ENCODE measurements around the gene SNX18.

Gene SNX18

DNA sequence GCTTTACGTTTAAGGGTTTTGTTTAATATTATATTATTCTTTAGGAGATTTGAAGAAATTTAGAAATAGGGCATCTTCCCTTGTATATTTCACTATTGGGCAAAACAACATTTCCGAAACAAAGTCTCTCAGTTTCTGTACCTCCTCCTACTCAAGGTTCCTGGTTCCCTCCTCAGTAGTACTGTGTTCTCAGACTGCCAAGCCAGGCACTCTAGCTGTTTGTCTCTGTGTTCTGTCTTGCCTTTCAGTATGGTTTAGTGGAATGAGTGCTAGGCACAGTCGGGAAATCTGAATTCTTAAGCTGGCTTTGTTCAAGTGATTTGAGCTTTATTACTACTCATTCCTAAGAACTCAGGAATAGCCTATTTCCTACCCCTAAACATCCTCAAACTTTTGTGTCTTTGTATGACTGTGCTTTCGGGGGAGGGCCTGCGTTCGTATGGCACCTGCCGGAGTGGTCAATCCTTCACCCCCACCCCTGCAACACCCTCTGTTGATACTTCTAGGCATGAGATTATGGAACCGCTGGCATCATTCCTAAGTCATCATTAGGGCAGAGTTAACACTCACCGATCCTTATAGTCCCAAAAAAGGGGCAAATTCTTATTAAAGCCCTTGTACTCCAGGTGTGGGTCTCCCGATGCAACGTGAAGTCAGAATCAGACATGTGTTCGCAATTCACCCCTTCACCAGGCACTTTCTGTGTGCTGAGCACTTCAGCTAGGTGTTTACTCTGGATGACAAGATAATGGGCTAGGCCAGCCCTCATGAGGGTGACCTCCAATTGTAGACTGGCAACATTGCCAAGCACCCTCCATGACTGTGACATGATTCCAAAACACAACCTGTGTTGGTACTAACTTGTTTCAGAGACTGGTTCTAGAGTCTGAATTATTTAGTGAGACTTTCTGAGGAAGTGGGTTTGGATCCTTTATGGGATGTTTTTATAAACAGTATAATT lies 24.5 kb downstream of the SNX18 start:
- no peak for DNase-seq

DNA sequence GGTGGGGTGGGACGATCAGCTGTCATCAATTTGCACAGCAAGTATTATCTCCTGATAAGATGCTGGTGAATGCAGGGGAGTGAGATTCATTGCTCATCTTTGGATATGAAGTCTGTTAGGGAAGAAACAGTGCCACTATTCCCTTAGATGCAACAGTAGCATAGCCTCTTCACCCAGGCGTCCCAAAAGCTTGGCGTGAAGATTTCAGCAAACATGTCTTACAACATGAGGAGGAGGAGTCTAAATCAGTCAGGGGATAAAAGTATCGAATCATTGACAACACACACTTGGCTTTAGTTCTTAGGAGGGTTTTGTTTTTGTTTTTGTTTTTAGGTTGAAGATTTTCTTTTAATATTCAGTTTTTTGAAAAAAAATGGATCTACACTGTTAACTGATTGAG lies 26.5 kb downstream of the SNX18 start:
- DNase-seq, result no peak

DNA sequence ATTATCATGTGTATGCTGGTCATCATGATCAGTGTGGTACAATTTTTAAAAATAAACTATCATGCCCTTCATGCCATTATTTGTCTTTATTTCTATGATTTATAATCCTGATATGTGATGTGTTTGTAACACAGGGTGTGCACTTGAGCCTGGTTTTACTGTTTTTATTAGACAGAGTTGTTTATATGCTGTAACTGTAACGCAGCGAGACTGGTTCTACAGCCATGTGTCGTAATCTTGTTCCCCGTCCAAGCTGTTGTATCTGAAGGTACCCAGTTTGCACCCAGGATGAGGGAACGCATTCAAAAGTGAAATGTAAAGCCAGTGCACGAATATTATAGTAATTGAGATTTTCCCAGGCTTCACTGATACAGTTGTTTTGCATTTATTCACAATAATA lies 28.2 kb downstream of the SNX18 start:
- no peak for DNase-seq

DNA sequence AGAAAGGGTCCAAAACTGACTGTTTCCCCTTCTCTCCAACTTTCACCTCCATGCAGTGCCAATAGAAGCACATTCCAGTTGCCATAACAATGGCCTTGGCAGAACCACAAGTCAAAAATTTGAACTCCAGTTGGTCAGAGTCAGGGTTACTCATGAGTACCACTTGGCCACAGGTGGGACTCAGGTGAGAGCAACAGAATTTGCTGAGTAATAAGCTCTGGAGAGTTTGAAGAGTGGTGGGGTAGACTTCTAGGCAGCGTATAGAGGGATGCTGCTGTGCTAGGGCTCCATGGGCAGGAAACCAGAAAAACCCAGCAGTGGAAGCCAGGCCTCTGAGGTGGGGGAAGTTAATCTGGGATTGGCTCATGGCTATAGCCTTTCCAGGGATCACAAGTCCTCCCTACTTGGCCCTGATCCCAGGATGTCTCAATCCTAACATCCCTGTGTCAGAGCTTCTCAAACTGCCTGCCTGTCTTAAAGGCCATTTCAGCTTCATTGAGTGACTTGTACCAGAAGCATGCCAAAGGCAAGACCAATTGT lies 30.2 kb downstream of the SNX18 start:
- DNase-seq, result peak; percentile 79

DNA sequence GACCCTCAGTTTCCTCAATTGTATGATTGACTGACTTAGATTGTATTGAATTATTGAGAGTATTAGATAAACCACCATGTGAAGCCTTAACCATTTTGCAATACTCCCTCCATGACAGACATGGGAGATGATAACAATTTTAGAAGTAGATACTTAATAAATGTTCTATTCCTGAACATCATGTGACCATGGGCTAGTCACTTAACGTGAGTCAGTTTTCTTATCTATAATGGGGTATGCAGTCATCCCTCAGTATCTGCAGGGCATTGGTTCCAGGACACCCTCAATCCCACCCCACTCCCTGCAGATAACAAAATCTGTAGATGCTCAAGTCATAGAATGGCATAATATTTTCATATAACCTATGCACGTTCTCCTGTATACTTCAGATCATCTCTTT lies 31.0 kb downstream of the SNX18 start:
- no peak for DNase-seq

DNA sequence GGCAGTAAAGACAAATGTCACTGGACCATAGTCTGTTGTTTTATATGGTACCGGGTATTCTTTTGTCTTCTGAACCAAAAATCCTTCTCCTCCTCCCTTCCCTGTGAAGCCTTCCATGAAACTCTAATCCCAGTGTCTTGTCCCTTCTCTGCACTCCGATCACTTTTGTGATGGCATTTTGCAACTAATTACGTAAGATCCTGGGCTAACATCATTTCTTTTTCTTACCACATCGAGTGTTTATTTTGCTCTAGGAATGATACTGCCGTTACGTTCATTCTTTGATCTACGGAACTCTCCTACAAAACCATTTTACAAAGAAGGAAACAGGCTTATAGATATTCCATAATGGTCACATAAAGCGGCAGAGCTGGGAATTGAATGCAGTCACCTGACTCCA lies 33.7 kb downstream of the SNX18 start:
- no peak for DNase-seq

DNA sequence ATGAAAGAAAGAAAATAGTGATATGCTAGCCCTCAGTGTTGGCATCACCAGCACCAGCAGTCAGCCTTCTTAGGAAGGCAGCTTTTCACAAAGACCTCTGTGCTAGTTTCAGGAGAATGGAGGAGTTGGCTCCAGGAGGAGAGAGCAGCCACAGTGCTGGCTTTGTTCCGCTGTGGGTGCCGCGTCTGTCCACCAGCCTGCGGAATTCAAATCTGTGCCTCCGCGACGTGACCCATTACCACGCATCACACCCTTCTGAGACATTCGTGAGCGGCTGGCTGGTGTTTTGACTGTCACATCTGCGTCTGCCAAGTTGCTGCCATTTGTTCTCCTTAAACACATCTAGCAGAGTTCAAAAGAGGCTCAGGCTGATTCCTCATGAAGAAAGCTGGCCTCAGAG lies 34.4 kb downstream of the SNX18 start:
- no peak for DNase-seq

DNA sequence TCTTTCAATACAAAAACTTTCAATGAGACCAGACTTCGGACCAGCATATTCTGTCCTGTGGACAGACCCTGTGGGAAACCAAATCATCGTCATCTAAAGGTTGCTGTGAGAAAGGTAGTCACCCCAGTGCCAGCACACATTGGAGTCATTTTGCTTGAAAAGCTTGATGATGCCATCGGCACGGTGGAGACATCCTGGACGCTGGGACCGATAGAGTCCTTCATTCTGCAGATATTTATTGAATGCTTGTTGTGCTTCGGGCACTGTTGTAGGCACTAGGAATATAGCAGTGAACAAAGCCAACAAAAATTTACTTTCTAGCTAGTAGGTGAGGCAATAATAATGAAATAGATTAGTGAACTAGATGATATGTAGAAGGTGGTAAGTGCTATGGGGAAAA lies 34.9 kb downstream of the SNX18 start:
- DNase-seq, result no peak

DNA sequence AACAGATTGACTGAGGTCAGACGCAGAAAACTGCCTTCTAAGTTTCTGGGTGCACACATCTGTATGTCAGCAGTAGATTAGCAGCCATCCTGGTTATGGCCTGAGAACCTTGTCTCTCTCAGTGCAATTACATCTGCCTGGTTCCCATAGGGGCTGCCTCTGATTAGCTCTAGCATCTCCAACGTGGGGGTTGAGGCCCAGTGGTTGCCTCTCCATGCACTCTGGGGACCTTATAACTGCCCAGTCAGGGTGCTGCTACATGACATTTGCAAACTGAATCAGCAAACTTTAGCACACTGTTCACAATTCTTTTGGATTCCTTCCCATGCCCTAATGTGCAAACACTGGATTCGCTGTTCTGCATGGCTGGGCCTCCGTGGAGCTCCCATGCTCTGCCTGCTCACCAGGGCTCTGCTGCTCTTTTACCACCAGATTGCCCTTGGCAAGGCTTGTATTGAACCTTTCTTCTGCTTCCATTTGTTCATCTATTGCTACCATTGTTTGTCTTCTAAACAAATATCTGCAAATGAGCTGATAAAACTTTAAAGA lies 36.2 kb downstream of the SNX18 start:
- DNase-seq, result no peak

DNA sequence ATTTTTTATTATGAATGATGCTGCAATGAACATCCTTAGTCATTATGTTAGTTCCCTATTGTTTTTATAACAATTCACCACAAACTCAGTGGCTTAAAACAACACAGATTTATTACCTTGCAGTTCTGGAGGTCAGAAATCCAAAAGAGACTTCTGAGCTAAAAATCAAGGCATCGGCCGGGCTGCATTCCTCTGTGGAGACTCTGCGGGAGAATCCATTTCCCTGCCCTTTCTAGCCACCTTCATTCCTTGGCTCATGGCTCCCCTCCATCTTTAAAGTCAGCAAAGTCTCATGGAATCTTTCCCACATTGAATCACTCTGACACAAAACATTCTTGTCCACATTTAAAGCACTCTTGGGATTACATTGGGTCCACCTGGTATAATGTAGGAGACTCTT lies 38.6 kb downstream of the SNX18 start:
- no peak for DNase-seq

DNA sequence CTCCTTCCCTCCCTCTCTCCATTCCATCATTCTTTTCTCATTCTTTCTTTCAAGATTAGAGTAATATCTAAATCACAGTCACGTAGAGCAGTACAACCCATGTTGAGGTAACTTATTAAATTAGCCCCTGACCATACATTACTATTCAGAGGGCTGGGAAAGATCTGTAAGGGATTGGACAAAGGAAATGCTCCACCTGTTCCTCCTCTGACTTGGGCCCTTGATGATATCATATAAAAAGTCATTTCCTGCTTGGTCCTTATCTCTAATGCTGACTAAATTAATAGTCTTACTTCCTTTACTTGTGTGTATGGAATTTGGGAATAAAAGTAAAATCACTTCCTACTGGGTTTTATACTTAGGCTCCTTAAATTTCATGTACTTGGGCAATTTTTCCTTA lies 40.8 kb downstream of the SNX18 start:
- no peak for DNase-seq

DNA sequence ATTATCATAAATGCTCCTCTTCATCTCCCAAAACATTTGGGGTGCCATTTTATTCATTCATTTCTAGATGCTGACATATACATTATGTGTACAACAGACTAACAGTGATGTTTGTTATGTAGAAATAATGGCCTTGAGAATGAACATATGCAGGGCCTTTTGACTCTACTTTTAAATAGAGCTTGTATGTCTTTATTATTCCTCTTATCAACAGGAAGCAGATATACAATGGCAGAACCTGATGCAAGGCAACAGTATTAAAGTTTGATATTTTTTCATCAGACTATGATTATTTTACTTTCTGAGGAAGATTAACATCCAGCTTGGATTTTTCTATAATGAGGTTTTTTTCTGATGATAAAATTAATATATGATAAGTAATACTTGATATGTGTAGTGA lies 44.1 kb downstream of the SNX18 start:
- DNase-seq, result no peak

DNA sequence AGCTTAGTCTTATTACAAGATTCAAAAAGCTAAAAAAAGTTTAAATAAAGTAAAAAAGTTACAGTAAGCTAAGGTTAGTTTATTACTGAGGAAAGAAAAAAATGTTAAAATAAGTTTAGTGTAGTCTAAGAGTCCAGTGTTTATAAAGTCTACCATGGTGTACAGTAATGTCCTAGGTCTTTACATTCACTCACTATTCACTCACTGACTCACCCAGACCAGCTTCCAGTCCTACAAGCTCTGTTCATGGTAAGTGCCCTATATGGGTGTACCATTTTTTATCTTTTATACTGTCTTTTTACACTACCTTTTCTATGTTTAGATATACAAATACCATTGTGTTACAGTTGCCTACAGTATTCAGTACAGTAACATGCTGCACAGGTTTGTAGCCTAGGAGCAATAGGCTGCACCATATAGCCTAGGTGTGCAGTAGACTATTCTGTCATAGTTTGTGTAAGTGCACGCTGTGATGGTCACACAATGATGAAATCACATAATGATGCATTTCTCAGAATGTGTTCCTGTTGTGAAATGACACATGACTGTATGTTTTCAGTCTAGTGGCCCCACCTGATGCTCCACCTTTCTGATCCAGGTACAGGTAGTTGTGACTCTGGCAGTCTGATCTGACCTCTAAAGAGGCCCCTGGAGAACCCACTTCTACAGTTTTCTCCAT lies 45.7 kb downstream of the SNX18 start:
- no peak for DNase-seq

DNA sequence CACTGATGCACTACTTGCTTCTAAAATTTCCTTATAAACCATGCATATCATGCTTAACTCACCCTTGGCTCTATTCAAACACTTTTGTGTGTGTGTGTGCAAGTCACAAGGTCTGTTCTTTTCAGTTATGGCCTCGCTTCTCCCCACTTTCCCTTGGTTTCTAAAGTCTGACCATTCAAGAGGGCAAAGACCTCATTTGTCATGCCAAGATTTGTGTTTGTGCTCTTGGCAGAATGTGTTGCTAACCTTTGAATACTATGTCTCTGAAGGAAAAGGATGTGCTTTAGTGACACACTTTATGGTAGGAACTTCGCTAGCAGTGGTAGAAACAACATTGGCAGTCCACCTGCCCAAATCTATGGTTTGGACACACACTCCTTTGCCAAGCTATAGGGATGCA lies 50.4 kb downstream of the SNX18 start:
- DNase-seq, result no peak

DNA sequence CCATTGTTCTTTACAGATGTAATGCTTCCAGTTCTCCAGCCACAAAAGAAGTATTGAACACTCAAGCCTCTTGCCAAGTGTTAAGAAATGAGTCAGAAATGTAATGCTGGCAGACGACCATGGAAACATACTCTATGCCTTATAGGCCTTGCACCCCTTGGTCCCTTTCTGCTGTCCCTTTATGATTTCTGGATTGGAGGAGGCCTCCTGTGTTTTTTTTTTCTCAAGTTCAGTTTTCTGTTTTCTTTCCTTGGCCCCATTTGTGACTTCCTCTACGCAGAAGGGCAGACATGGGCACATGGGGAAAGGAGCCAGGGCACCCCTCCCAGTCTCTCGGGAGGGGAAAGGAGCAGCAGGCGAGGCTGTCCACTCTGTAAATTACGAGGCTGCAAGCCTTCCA lies 53.4 kb downstream of the SNX18 start:
- DNase-seq, result no peak

DNA sequence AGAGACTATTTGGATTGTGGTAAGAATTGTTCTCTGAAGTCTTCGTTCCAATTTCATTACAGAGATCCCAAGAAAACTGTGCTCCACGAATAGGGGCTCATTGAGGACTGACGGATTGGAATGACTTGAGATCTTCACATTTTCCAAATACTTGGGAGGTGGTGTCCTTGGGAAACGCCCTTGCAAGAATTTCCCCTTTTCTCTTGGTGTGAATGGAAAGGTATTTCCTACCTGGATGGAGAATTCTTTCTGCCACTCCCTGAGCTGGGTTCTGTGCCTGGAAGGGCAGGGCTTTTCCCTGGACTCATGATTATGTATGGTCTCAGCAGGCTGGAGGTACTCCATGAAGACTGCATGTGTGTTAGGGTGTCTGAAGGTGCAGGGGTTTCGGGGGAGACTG lies 53.9 kb downstream of the SNX18 start:
- no peak for DNase-seq

DNA sequence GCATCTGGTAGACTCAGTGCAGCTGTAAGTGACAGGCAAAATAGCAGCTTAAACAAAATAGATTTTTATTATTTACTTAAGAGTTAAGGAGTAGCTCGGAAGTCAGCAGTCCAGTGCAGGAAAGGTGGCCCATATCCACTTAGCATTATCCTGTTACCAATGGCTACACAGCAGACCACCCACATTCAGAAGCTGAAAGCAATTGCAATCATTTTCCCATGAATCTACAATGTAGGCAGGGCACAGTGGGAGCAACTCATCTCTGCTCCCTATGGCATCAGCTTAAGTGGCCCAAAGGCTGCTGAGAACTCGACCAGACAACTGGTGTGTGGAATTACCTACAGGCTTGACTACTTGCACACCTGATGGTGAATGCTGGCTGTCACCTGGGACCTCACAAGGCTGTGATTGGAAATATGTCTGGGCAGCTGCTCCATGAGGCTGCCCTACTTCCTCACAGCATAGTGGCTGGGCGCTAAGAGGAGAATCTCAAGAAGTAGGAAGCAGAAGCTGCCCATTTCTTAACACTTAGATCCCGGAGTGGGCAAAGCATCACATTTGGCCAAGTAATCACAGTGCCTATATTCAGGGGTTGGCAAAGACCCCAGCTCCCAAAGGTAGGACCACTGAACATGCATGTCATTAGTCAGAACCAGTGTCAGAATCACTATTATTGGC lies 56.4 kb downstream of the SNX18 start:
- DNase-seq, result no peak

DNA sequence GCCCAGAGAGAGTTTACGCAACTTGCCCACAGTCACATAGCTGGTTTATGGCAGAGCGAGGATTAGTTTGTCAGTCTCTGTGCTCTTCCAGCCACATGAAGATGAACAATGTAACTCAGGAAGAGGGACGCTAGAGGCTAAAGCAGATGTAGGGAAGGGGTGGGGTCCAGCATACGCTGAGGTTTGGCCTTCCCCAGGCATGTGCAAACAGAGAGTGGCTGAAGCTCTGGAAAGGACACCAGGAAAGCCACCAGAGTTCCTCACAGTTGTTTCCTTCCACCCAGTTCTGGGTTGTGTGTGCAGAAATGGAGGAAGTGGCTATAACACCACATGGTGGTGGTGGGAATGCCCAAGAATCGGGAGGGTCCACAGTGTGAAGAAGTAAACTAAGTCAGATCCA lies 60.0 kb downstream of the SNX18 start:
- DNase-seq, result no peak

DNA sequence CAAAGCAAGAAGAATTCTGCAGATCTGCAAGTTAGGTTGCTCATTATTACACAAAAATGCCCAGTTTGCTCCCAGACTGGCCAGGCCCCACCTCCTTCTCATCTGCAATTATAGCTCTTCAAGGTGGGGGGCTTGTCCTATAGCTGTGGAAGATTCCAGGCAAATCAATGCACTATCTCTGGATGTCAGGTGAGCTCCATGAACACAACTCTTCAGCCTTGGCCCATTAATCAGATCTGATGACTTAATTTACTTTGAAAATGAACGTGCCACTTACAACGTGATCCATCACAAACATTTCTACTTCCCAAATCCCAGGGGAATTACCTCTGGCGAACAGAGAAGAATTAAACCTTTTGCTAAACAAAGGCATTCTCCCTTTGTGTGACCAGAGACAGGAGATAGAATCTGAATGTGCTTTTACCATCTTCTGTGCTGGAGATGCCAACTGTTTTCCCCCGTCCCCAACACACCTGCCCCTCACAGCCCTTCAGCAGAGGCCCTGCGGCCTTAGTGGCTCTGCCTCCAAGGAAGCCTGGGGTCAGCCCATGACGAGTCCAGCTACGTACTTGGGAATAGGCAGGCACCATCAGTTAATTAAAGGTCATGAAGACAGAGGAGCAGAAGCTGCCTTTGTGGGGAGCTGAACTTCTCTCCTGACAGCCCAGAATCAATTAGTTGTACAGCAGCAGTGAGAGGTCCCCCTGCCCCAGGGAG lies 60.5 kb downstream of the SNX18 start:
- no peak for DNase-seq

DNA sequence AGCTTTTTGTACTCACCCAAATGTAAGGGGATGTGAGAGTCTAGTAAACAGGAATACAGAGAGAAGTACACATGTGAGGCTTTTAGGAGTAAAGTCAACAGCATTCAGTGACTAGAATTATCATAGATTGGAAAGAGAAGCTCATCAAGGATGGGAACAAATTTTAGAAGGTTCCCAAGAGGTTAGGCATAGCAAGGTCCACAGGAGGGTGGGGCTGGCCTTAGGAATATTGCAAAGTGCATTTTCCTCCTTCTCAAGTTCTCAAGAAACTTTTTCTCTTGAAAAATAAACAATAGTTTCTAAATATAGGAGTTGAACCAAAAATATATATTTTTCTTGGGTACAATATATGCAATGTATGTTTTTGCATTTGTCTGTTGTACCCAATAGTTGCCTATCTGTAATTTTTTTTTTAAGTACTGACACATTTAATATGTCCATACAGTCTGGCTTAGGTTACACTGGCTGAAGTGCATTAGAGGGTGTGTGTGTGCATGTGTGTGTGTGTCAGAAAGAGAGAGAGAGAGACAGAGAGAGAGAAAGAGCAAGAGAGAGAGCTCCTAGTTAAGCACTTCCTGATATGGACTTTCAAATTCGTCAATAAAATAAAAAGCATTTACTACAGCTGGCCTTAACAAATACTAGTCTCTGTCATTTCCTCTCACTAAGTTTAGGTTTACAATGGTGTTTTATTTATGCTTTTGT lies 62.2 kb downstream of the SNX18 start:
- no peak for DNase-seq

DNA sequence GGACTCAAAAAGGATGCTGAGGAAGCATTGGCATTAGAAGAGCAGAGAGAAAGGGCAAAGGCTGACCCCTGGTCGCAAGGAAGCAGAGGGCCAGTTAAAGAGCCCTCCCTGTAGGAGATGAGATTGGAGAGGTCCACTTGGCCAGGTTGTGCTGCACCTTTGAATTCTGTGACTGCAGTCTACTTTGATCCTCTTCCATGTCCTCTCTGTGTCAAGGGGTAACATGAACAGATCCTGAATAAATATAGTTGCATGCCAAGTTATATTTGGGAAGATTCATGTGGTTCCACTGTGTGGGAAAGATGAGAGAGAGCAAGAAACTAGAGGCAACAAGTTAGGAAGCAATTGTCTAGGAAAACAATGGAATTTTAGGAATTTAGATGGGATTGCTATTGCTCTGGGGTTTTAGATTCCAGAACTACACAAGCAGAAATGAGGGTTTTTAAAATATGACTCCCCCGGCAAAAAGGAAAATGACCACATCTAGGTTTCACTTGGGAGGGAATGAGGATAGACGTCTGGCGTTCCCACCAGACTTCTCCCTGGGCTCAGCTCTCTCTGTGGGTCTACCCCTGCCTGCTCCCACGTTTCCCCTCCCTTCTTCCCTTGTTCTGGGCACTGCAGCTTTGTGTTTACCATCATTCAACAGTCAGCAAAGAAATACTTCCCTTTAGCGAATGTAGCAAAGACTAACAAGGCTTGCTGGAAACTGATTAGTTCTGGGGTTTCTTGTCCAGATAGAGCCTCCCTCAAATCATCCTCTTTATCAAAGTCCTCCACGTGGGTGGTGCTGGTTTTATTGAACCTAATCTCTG lies 63.6 kb downstream of the SNX18 start:
- no peak for DNase-seq
